Measurements from ENCODE around the gene DPF3. TPM values are rescaled to one million over a fixed set of nuclear protein-coding genes. Genes with fewer than 3 reads are reported as not detected.

DPF3 gene
- polyA plus RNA-seq, 1 experiment = 3.6 TPM

DNA sequence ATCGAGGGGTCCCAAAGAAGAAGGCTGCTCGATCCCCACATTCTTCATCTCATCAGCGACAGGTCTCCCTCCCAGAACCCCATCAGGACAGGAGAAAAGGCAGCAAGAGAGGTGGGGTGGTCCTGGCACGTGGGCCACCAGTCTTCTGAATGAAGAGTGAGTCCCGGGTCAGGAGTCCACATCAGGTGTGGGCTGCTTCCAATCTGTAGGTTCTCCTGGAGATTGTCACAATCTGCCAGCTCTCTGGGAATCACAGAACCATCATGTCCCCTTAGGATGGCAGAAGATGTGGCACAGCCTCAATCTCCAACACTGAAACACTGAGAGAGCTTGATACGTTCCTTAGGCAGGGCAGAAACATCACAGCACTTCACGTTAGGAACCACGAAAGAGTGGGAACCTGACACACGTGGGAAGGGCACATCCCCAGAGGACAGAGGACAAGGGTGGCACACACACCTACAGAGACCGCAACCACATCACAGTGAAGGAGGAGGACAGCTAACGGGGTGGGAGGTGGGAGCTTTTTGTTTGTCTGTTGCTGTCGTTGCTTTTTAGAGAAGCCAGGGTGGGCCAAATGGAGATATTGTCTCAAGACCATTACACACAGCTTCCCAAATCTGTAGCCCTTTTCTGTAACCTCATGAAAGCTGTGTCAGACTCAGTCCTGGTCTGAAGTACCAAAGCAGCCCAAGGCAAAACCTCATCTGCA, 284.5 kb downstream of the DPF3 start:
- no peak overlapping the region for H3K4me3 ChIP-seq (ENCODE audit: low read depth, low read length)
- ChIA-PET CTCF (interaction anchor here (1.3 to 1.9 kb wide), 3 partner anchors 21 to 92 kb away, joined by 3 to 4 read pairs (median 4); no protein-coding TSS in a partner anchor), POLR2A (no interaction called here)
- DNase-seq (ENCODE audit: low read depth) = no peak
- no peaks in the 10 kb centered on the region for H3K36me3 ChIP-seq (ENCODE audit: control insufficient read depth, insufficient read depth, low read length)
- TF ChIP-seq CTCF (IDR thresholded peaks at IDR 0.05; ENCODE audit: insufficient read depth, low read depth, low read length) = no peak
- no peaks in the 10 kb centered on the region for H3K27me3 ChIP-seq (ENCODE audit: control insufficient read depth, insufficient read depth, low read length)

DNA sequence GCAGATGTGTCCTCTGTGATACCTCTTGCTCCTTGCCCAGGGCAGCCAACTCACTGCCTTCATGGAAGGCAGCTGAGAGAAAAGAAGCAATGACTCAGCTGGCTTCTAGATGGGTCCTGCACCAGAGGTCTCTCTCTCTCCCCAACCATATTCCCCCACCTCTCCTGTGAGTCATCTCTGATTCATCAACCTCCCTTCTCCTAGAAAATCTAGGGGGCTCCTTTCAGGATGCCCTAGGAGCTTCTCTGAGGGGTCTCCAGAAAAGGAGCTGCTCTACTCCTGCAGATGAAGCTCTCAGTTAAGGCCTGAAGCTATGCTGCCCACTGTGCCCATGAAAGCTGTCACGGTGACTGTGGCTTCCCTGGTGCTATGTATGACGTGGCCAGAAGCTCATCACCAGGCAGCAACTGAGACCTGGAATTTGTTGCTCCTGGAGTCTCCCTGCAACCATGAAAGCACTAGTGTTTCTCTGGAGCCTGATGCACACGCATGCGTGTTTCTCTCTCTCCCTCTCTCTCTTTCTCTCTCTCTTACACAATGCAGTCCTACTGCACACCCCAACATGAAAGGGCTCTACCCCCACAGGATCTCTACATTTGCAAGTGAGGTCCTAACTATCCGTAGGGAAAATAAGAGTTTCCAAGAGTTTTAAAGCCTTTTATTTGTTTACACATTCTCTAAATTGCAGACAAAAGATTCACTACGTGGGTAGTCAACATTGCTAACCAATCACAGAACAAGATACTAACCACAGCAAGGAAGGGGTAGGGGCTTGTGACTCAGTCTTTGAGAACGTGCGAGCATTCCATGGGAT, 285.3 kb downstream of the DPF3 start:
- peak; percentile 76 for DNase-seq (ENCODE audit: low read depth)
- H3K36me3 ChIP-seq (ENCODE audit: control insufficient read depth, insufficient read depth, low read length) = no peaks in the 10 kb centered on the region
- no peak overlapping the region for H3K4me3 ChIP-seq (ENCODE audit: low read depth, low read length)
- H3K27me3 ChIP-seq (ENCODE audit: control insufficient read depth, insufficient read depth, low read length) = no peaks in the 10 kb centered on the region
- ChIA-PET CTCF (interaction anchor here (0.6 to 1.9 kb wide), 7 partner anchors 11 to 212 kb away, joined by 3 to 6 read pairs (median 4); no protein-coding TSS in a partner anchor), POLR2A (interaction anchor here (0.6 kb wide), 1 partner anchor 69 kb away, joined by 6 read pairs; no protein-coding TSS in a partner anchor)
- no peak for TF ChIP-seq CTCF (IDR thresholded peaks at IDR 0.05; ENCODE audit: insufficient read depth, low read depth, low read length)

DNA sequence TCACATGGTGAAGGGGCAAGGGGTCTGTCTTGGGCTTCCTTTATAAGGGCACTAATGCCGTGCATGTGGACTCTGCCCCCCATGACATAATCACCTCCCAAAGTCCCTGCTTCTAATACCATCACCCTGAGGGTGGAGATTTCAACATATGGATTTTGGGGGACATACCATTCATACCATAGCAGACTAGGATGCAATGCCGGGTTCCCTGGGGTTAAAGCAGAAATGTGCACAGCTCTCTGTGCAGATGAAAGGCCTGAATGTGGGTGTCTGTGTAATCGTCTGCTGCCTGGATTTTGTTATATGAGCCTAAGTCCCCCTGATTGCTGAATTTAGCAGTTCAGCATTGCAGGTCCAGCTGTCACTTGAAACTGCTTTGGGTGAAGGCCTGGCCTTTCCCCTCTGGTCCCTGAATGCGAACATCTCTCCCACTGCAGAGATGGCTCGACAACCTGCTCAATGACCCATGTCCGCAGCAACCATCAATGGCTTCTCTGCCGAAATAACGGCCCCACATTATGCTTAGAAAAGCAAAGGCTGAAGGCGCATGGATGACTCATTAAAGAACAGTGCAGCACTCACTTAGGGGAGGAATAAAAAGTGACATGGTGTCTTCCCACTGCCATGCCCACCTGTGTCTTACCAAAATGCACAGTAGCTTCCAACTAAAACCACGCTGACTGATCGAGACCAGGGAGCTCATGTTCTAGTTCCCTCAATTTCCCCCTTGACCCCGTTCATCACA, 286.3 kb downstream of the DPF3 start:
- DNase-seq (ENCODE audit: low read depth) = no peak
- H3K36me3 ChIP-seq (ENCODE audit: control insufficient read depth, insufficient read depth, low read length) = no peaks in the 10 kb centered on the region
- TF ChIP-seq CTCF (IDR thresholded peaks at IDR 0.05; ENCODE audit: insufficient read depth, low read depth, low read length) = no peak
- POLR2A ChIA-PET = interaction anchor here (0.6 kb wide), 1 partner anchor 68 kb away, joined by 6 read pairs; no protein-coding TSS in a partner anchor
- H3K4me3 ChIP-seq (ENCODE audit: low read depth, low read length) = no peak overlapping the region
- H3K27me3 ChIP-seq (ENCODE audit: control insufficient read depth, insufficient read depth, low read length) = no peaks in the 10 kb centered on the region
- CTCF ChIA-PET = interaction anchor here (0.6 to 1.9 kb wide), 5 partner anchors 10 to 213 kb away, joined by 3 to 6 read pairs (median 4); no protein-coding TSS in a partner anchor

DNA sequence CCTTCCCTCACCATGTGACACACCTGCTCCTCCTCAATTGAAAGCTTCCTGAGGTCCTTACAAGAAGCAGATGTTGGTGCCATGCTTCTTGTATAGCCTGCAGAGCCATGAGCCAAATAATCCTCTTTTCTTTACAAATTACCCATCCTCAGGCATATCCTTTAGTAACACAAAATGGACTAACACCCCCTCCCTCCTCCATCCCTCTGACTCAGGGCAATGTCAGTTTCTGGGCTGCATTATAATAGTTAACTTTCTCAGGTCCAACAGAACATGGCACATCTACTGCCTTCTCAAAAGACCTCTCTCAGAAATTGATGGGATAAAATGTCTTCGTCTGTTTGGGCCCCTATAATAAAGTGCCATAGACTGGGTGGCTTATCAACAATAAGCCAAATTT, 287.0 kb downstream of the DPF3 start:
- CTCF ChIA-PET = no interaction called here

More for the DNA sequence above, 287.0 kb downstream of the DPF3 start:
- POLR2A ChIA-PET = no interaction called here
- H3K36me3 ChIP-seq (ENCODE audit: control insufficient read depth, insufficient read depth, low read length) = no peaks in the 10 kb centered on the region
- H3K4me3 ChIP-seq (ENCODE audit: low read depth, low read length) = no peak overlapping the region
- DNase-seq (ENCODE audit: low read depth) = no peak
- H3K27me3 ChIP-seq (ENCODE audit: control insufficient read depth, insufficient read depth, low read length) = no peaks in the 10 kb centered on the region
- TF ChIP-seq CTCF (IDR thresholded peaks at IDR 0.05; ENCODE audit: insufficient read depth, low read depth, low read length) = no peak
